ENCODE data around the gene ATAD2B. TPM values are rescaled to one million over a fixed set of nuclear protein-coding genes. Genes with fewer than 3 reads are reported as not detected.
"Not testable (repeated sequence)": the region's sequence is repeated elsewhere in the genome, so short reads cannot be mapped to it uniquely, and the experiment has no call there.

ATAD2B gene
- total RNA-seq, 1 experiment from 2014 or later: 19.7 TPM

DNA sequence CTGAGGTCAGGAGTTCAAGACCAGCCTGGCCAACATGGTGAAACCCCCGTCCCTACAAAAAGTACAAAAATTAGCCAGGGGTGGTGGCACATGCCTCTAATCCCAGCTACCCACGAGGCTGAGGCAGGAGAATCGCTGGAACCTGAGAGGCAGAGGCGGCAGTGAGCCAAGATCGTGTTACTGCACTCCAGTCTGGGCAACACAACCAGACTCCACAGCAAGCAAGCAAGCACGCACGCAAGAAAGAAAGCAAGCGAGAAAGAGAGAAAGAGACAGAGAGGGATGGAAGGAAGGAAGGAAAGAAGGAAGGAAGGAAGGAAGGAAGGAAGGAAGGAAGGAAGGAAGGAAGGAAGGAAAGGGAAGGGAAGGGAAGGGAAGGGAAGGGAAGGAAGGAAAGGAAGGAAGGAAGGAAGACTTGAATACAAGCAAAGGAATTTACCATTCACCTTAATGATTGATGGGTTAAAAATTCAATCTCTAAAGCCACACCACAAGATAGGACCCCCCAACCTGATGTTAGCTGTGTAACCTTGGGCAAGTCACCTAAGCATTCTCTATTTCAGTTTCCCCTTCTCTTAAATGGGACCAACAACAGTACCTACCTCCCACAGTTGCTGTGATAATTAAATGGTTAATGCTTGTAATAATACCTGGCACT is 181.7 kb downstream of the ATAD2B start:
- TF ChIP-seq, protein P1, sequence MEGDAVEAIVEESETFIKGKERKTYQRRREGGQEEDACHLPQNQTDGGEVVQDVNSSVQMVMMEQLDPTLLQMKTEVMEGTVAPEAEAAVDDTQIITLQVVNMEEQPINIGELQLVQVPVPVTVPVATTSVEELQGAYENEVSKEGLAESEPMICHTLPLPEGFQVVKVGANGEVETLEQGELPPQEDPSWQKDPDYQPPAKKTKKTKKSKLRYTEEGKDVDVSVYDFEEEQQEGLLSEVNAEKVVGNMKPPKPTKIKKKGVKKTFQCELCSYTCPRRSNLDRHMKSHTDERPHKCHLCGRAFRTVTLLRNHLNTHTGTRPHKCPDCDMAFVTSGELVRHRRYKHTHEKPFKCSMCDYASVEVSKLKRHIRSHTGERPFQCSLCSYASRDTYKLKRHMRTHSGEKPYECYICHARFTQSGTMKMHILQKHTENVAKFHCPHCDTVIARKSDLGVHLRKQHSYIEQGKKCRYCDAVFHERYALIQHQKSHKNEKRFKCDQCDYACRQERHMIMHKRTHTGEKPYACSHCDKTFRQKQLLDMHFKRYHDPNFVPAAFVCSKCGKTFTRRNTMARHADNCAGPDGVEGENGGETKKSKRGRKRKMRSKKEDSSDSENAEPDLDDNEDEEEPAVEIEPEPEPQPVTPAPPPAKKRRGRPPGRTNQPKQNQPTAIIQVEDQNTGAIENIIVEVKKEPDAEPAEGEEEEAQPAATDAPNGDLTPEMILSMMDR (IDR thresholded peaks at IDR 0.05; ENCODE audit: unreplicated experiment): no peak
- H3K36me3 Mint-ChIP-seq (ENCODE audit: insufficient read depth, unreplicated experiment): peaks cover 27% of the 10 kb centered on the region
- H3K4me3 Mint-ChIP-seq (ENCODE audit: unreplicated experiment): no peak overlapping the region
- ChIA-PET CTCF (interaction anchor here (1.1 to 1.7 kb wide), 2 partner anchors 394 to 1390 kb away, joined by 3 to 5 read pairs; no protein-coding TSS in a partner anchor), POLR2A (interaction anchor here (0.5 to 2.4 kb wide), 11 partner anchors 9 to 360 kb away, joined by 3 to 14 read pairs (median 3); partner anchors contain the start of genes ATAD2B and KLHL29)
- intact Hi-C loops (cut with micrococcal nuclease): no loop called here
- no peak for DNase-seq (ENCODE audit: unreplicated experiment)
- no peaks in the 10 kb centered on the region for H3K9me3 Mint-ChIP-seq (ENCODE audit: unreplicated experiment)
- no TSS peak for BruUV-seq (replicated peaks)
- peaks cover 20% of the 10 kb centered on the region for H3K4me1 Mint-ChIP-seq (ENCODE audit: insufficient read depth, unreplicated experiment)
- peak overlapping the region; percentile 65 for H3K27ac Mint-ChIP-seq (ENCODE audit: low read depth, unreplicated experiment)
- H3K27me3 Mint-ChIP-seq (ENCODE audit: insufficient read depth, unreplicated experiment): no peaks in the 10 kb centered on the region

- CTCF ChIA-PET; H3K4me3 Mint-ChIP-seq (ENCODE audit: unreplicated experiment); H3K27me3 Mint-ChIP-seq (ENCODE audit: insufficient read depth, unreplicated experiment); H3K36me3 Mint-ChIP-seq (ENCODE audit: insufficient read depth, unreplicated experiment); DNase-seq (ENCODE audit: unreplicated experiment); intact Hi-C loops (cut with micrococcal nuclease); H3K27ac Mint-ChIP-seq (ENCODE audit: low read depth, unreplicated experiment); H3K4me1 Mint-ChIP-seq (ENCODE audit: insufficient read depth, unreplicated experiment); BruUV-seq (replicated peaks); H3K9me3 Mint-ChIP-seq (ENCODE audit: unreplicated experiment): not testable (repeated sequence)
- POLR2A ChIA-PET: interaction anchor here (0.6 kb wide), 1 partner anchor 702 kb away, joined by 6 read pairs; no protein-coding TSS in a partner anchor
These were observed 190.1 kb downstream of the ATAD2B start for GRCh38 chr2:23736783-23737182.

DNA sequence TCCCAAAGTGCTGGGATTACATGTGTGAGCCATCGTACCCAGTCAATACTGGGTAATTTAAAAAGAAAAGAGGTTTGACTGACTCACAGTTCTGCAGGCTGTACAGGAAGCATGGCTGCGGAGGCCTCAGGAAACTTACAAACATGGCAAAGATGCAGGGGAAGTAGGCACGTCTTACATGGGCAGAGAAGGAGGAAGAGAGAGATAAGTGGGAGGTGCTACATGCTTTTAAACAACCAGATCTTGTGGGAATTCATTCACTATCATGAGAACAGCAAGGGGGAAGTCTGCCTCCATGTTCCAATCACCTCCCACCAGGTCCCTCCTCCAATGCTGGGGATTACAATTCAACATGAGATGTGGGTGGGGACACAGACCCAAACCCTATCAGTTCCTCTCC is 192.5 kb downstream of the ATAD2B start:
- intact Hi-C loops (cut with micrococcal nuclease): no loop called here
- TF ChIP-seq, protein P1 (IDR thresholded peaks at IDR 0.05; ENCODE audit: unreplicated experiment): no peak
- CTCF ChIA-PET: interaction anchor here (0.6 kb wide), 1 partner anchor 383 kb away, joined by 3 read pairs; no protein-coding TSS in a partner anchor
- POLR2A ChIA-PET: no interaction called here
- Mint-ChIP-seq H3K4me3 (ENCODE audit: unreplicated experiment) (no peak overlapping the region), H3K36me3 (ENCODE audit: insufficient read depth, unreplicated experiment) (peaks cover 9% of the 10 kb centered on the region), H3K27me3 (ENCODE audit: insufficient read depth, unreplicated experiment) (no peaks in the 10 kb centered on the region), H3K4me1 (ENCODE audit: insufficient read depth, unreplicated experiment) (no peaks in the 10 kb centered on the region), H3K9me3 (ENCODE audit: unreplicated experiment) (no peaks in the 10 kb centered on the region), H3K27ac (ENCODE audit: low read depth, unreplicated experiment) (no peak overlapping the region)
- BruUV-seq (replicated peaks): no TSS peak
- no peak for DNase-seq (ENCODE audit: unreplicated experiment)

GRCh38 chr2:23723029-23723428 is 203.9 kb downstream of the ATAD2B start:
- peaks cover 21% of the 10 kb centered on the region for H3K9me3 Mint-ChIP-seq (ENCODE audit: unreplicated experiment)
- H3K27me3 Mint-ChIP-seq (ENCODE audit: insufficient read depth, unreplicated experiment); H3K4me3 Mint-ChIP-seq (ENCODE audit: unreplicated experiment); intact Hi-C loops (cut with micrococcal nuclease); CTCF ChIA-PET; BruUV-seq (replicated peaks); H3K36me3 Mint-ChIP-seq (ENCODE audit: insufficient read depth, unreplicated experiment); POLR2A ChIA-PET; H3K27ac Mint-ChIP-seq (ENCODE audit: low read depth, unreplicated experiment): not testable (repeated sequence)
- peaks cover 24% of the 10 kb centered on the region for H3K4me1 Mint-ChIP-seq (ENCODE audit: insufficient read depth, unreplicated experiment)
- DNase-seq (ENCODE audit: unreplicated experiment): peak; percentile 41

- H3K4me1 Mint-ChIP-seq (ENCODE audit: insufficient read depth, unreplicated experiment): peaks cover 24% of the 10 kb centered on the region
- H3K27me3 Mint-ChIP-seq (ENCODE audit: insufficient read depth, unreplicated experiment): no peaks in the 10 kb centered on the region
- peaks cover 6% of the 10 kb centered on the region for H3K36me3 Mint-ChIP-seq (ENCODE audit: insufficient read depth, unreplicated experiment)
- peaks cover 21% of the 10 kb centered on the region for H3K9me3 Mint-ChIP-seq (ENCODE audit: unreplicated experiment)
- H3K27ac Mint-ChIP-seq (ENCODE audit: low read depth, unreplicated experiment): no peak overlapping the region
- TF ChIP-seq, protein P1 (IDR thresholded peaks at IDR 0.05; ENCODE audit: unreplicated experiment): no peak
- no TSS peak for BruUV-seq (replicated peaks)
- no peak for DNase-seq (ENCODE audit: unreplicated experiment)
- ChIA-PET CTCF (no interaction called here), POLR2A (interaction anchor here (1.4 kb wide), 1 partner anchor 26 kb away, joined by 3 read pairs; no protein-coding TSS in a partner anchor)
- intact Hi-C loops (cut with micrococcal nuclease): no loop called here
- no peak overlapping the region for H3K4me3 Mint-ChIP-seq (ENCODE audit: unreplicated experiment)
These were observed 204.7 kb downstream of the ATAD2B start for GRCh38 chr2:23722255-23722654.

Data from MCF 10A (cell line).